Aorta (tissue), 5 donors: Measurements from ENCODE around the gene SRC. TPM values are rescaled to one million over a fixed set of nuclear protein-coding genes. Genes with fewer than 3 reads are reported as not detected.
A peak's percentile ranks its signal among the peaks of the same experiment; 100 is the strongest.

Experiments used
- ATAC-seq: fragments of 200-7000 bp; cut with Tn5 transposase; one replicate; pipeline ENCODE4 v1.9.1; 2022; ENCODE audit warnings: moderate library complexity; ENCODE audit not compliant: low FRiP score
- DNase-seq, 2 donors: peaks; one replicate each; pipeline ENCODE4 v3.0.0-alpha.2; 2020
- H3K27ac ChIP-seq, 2 donors: one replicate each; pipeline ENCODE4 v1.5.1; 2013; ENCODE audit warnings: low read length in 2 of 2, mild to moderate bottlenecking in 2 of 2, moderate library complexity in 2 of 2, control low read depth in 1 of 2, inconsistent platforms in 1 of 2, low read depth in 1 of 2
- H3K27me3 ChIP-seq, 2 donors: one replicate each; pipeline ENCODE4 v1.6.1; 2013; ENCODE audit warnings: control low read depth in 1 of 2, low read length in 1 of 2, mild to moderate bottlenecking in 1 of 2, moderate library complexity in 1 of 2; ENCODE audit not compliant: insufficient read depth in 2 of 2, control insufficient read depth in 1 of 2
- H3K36me3 ChIP-seq, 2 donors: one replicate each; pipeline ENCODE4 v1.6.1; 2013; ENCODE audit warnings: control low read depth in 1 of 2, low read length in 1 of 2, mild to moderate bottlenecking in 1 of 2; ENCODE audit not compliant: insufficient read depth in 2 of 2, control insufficient read depth in 1 of 2
- H3K4me1 ChIP-seq, 2 donors: one replicate each; pipeline ENCODE4 v1.6.1; 2013; ENCODE audit warnings: low read length in 2 of 2, control low read depth in 1 of 2, mild to moderate bottlenecking in 1 of 2, moderate library complexity in 1 of 2; ENCODE audit not compliant: insufficient read depth in 2 of 2, control insufficient read depth in 1 of 2
- H3K4me3 ChIP-seq, 2 donors: one replicate each; pipeline ENCODE4 v1.5.1; 2013; ENCODE audit warnings: low read length in 2 of 2, control low read depth in 1 of 2, mild to moderate bottlenecking in 1 of 2
- H3K9me3 ChIP-seq: one replicate; pipeline ENCODE4 v1.6.1; 2013; ENCODE audit warnings: mild to moderate bottlenecking, low read length; ENCODE audit not compliant: control insufficient read depth
- WGBS, 2 donors: extraction: QIAGEN DNeasy Blood & Tissue Kit; methylation state at CpG; one replicate each; pipeline ENCODE4 v1.1.7; 2013; 5-methylcytosine and 5-hydroxymethylcytosine counted together
- intact Hi-C, 2 donors: fragments of 100-400 bp; cut with DNase I; formaldehyde crosslinking; loops; one replicate each; pipeline versions ENCODE4 v1.14.2 to v1.15.0; 2022
- polyA plus RNA-seq, 2 donors: library from polyadenylated mRNA; stranded (reverse); fragments of 200-250 nt; gene quantifications; one replicate each; pipeline ENCODE4 v1.2.3, GENCODE V29; 2013
- total RNA-seq, 2 donors: library from RNA; stranded (reverse); fragmentation: NEBNext Ultra II Directional; extraction: Animal tissue kit (Norgen Biotek cat#: 25700); gene quantifications; one replicate each; pipeline ENCODE4 v1.2.1, GENCODE V29; 2021
- donor health status: healthy with polysubstance abuse.
- donor health status: Bipolar disorder and iron deficiency.
- donor health status: DM: no; HTN: no; CAD: no.
- donor health status: DM: no; HTN: no; CAD: no.
- donor health status: DM: yes; HTN: yes; CAD: no.

SRC gene
- total and polyA plus RNA-seq, 4 donors: 16.7 to 72.4 (median 41.2) TPM

GRCh38 chr20:37416100-37416847 lies 70.3 kb downstream of the SRC start:
- Histone ChIP-seq H3K27me3 (no peaks in the 10 kb centered on the region), H3K4me3 (no peak overlapping the region), H3K36me3 (no peaks in the 10 kb centered on the region), H3K4me1 (no peaks in the 10 kb centered on the region), H3K9me3 (no peaks in the 10 kb centered on the region), H3K27ac (no peak overlapping the region)
- intact Hi-C loops: no loop called here
- WGBS, 2 donors: 94% methylated on average over 27 of the region's 27 CpGs
- DNase-seq: peak in 1 of 2 donors; percentile 4
- ATAC-seq: no peak

GRCh38 chr20:37416848-37417616 lies 71.1 kb downstream of the SRC start:
- H3K9me3 ChIP-seq: no peaks in the 10 kb centered on the region
- H3K4me3 ChIP-seq: no peak overlapping the region
- no peak for DNase-seq
- H3K27me3 ChIP-seq: no peaks in the 10 kb centered on the region
- H3K4me1 ChIP-seq: no peaks in the 10 kb centered on the region
- no peak for ATAC-seq
- 85 to 89% methylated on average over 22 of the region's 22 CpGs for WGBS, 2 donors
- H3K27ac ChIP-seq: no peak overlapping the region
- H3K36me3 ChIP-seq: no peaks in the 10 kb centered on the region
- intact Hi-C loops: no loop called here

GRCh38 chr20:37417617-37418467 lies 71.9 kb downstream of the SRC start:
- H3K36me3 ChIP-seq: no peaks in the 10 kb centered on the region
- intact Hi-C loops: no loop called here
- 52 to 61% methylated on average over 21 to 22 of the region's 22 CpGs for WGBS, 2 donors
- no peak overlapping the region for H3K27ac ChIP-seq
- DNase-seq (no peak), ATAC-seq (no peak)
- no peak overlapping the region for H3K4me3 ChIP-seq
- H3K27me3 ChIP-seq: no peaks in the 10 kb centered on the region
- H3K4me1 ChIP-seq: no peaks in the 10 kb centered on the region
- no peaks in the 10 kb centered on the region for H3K9me3 ChIP-seq

GRCh38 chr20:37418591-37419109 lies 72.7 kb downstream of the SRC start:
- ATAC-seq (no peak), DNase-seq (no peak)
- Histone ChIP-seq H3K4me3 (no peak overlapping the region), H3K27ac (no peak overlapping the region), H3K27me3 (no peaks in the 10 kb centered on the region), H3K36me3 (no peaks in the 10 kb centered on the region), H3K4me1 (no peaks in the 10 kb centered on the region), H3K9me3 (no peaks in the 10 kb centered on the region)
- 46 to 57% methylated on average over 2 of the region's 2 CpGs for WGBS, 2 donors
- intact Hi-C loops: no loop called here

- ATAC-seq (no peak), DNase-seq (no peak)
- Histone ChIP-seq H3K4me3 (no peak overlapping the region), H3K4me1 (no peaks in the 10 kb centered on the region), H3K27me3 (no peaks in the 10 kb centered on the region), H3K27ac (no peak overlapping the region), H3K9me3 (no peaks in the 10 kb centered on the region), H3K36me3 (no peaks in the 10 kb centered on the region)
- WGBS, 2 donors: 92 to 96% methylated on average over 3 of the region's 3 CpGs
- intact Hi-C loops: no loop called here
These were observed 73.4 kb downstream of the SRC start for GRCh38 chr20:37419307-37419706.

- Histone ChIP-seq H3K27ac (no peak overlapping the region), H3K36me3 (no peaks in the 10 kb centered on the region), H3K4me3 (no peak overlapping the region), H3K9me3 (no peaks in the 10 kb centered on the region), H3K27me3 (no peaks in the 10 kb centered on the region), H3K4me1 (no peaks in the 10 kb centered on the region)
- DNase-seq (no peak), ATAC-seq (no peak)
- intact Hi-C loops: no loop called here
- WGBS, 2 donors: 78 to 87% methylated on average over 13 of the region's 13 CpGs
These were observed 74.0 kb downstream of the SRC start for GRCh38 chr20:37419774-37420542.

- Histone ChIP-seq H3K4me3 (no peak overlapping the region), H3K9me3 (no peaks in the 10 kb centered on the region), H3K4me1 (no peaks in the 10 kb centered on the region), H3K27ac (no peak overlapping the region), H3K36me3 (no peaks in the 10 kb centered on the region), H3K27me3 (no peaks in the 10 kb centered on the region)
- WGBS, 2 donors: 94 to 98% methylated on average over 13 of the region's 13 CpGs
- DNase-seq (no peak), ATAC-seq (no peak)
- intact Hi-C loops: no loop called here
These were observed 74.7 kb downstream of the SRC start for GRCh38 chr20:37420610-37421009.
